NCI-H187 (cell line): ENCODE measurements around the gene BRD1.
"Not testable (repeated sequence)": the region's sequence is repeated elsewhere in the genome, so short reads cannot be mapped to it uniquely, and the experiment has no call there.

Experiments used
- DNase-seq, 2 experiments: peaks; one replicate each; lab custom pipeline; 2025; lab: John Stamatoyannopoulos, UW

BRD1 gene

GRCh38 chr22:49769691-49770546, 57.8 kb downstream of the BRD1 start:
- DNase-seq, result no peak

GRCh38 chr22:49768951-49769690, 58.6 kb downstream of the BRD1 start:
- no peak for DNase-seq

- no peak for DNase-seq
These were observed 59.4 kb downstream of the BRD1 start for GRCh38 chr22:49768077-49768910.

GRCh38 chr22:49767355-49768062, 60.2 kb downstream of the BRD1 start:
- DNase-seq, result no peak

- no peak for DNase-seq
These were observed 61.7 kb downstream of the BRD1 start for GRCh38 chr22:49765951-49766350.

- DNase-seq, result no peak
These were observed 62.4 kb downstream of the BRD1 start for GRCh38 chr22:49765091-49765771.

GRCh38 chr22:49764127-49764581, 63.5 kb downstream of the BRD1 start:
- DNase-seq, result no peak

GRCh38 chr22:49763696-49764095, 64.0 kb downstream of the BRD1 start:
- no peak for DNase-seq

- no peak for DNase-seq
These were observed 64.5 kb downstream of the BRD1 start for GRCh38 chr22:49763138-49763537.

- not testable (repeated sequence) for DNase-seq
These were observed 65.1 kb downstream of the BRD1 start for GRCh38 chr22:49762571-49762970.

GRCh38 chr22:49761836-49762235, 65.8 kb downstream of the BRD1 start:
- no peak for DNase-seq

- DNase-seq, result no peak
These were observed 66.8 kb downstream of the BRD1 start for GRCh38 chr22:49760630-49761571.

GRCh38 chr22:49760280-49760629, 67.4 kb downstream of the BRD1 start:
- DNase-seq, result no peak

GRCh38 chr22:49756676-49757075, 71.0 kb downstream of the BRD1 start:
- DNase-seq, result no peak

- DNase-seq, result no peak
These were observed 71.5 kb downstream of the BRD1 start for GRCh38 chr22:49756201-49756600.

GRCh38 chr22:49755631-49756001, 72.1 kb downstream of the BRD1 start:
- DNase-seq, result no peak

GRCh38 chr22:49754696-49755630, 72.7 kb downstream of the BRD1 start:
- no peak for DNase-seq

- peak in 1 of 2 experiments; percentile 14 for DNase-seq
These were observed 73.5 kb downstream of the BRD1 start for GRCh38 chr22:49753961-49754695.
